ENCODE results near the gene TMEM100.
"Not testable (repeated sequence)": the region's sequence is repeated elsewhere in the genome, so short reads cannot be mapped to it uniquely, and the experiment has no call there.

TMEM100 gene

DNA sequence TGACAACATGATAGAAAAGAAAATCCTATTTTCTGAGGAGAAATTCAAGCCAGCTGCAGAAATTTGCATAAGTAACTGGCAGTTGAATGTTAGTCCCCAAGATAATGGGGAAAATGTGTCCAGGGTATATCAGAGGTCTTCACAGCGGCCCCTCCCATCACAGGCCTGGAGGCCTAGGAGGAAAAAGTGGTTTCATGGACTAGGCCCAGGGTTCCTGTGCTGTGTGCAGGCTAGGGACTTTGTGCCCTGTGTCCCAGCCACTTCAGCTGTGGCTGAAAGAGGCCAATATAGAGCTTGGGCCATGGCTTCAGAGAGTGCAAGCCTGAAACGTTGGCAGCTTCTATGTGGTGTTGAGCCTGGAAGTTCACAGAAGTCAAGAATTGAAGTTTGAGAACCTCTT, 35.6 kb downstream of the TMEM100 start:
- no peak for DNase-seq (ENCODE audit: low spot score)

DNA sequence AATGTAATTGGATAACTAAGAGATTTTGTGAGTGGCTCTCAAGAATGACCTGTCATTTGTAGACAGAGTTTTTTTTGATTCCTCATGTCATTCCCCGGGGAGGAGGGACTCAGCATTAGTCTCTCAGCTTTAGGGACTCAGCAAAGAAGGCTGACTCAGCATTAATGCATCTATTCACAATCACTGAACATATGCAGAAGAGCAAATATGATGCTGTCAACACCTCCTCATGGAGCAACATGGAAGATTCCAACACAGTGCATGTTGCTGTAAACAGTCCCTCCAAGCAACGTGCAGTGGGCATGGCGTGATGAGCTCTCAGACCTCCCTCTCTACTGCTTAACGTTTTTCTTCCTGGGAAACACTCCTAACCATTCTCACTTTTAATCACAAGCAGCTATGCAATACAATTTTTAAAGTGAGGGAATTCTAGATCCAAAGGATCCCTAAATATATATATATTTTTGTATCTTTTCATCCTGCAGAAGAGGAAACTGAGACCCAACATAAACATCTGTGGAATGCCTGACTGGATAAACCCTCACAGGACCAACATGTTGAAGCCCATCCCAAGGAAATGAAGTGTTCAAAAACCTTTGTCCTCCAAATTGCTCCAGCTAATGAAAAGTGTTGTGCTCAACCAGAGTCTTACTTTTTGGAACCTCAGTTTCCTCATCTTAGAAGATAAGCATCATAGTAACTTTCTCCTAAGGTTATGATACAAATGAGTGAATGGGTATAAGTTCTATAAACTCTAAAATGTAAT, 38.9 kb downstream of the TMEM100 start:
- DNase-seq (ENCODE audit: low spot score): no peak

DNA sequence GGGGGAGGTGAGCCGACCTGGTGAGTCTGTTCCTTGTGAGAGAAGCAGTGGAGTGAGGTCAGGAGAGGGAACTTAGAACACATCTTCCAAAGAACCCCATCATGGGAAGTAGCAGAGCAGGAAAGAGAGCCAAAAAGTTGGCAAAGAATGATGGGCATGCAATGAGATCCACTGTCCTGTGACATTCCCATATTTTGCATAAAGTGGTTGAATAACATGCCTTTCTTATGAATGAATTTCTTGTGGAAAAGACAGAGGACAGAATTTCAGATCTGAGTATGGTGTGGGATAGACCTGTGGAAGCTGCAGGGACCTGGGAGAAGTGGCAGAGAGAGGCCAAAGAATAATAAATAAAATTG, 41.3 kb downstream of the TMEM100 start:
- DNase-seq (ENCODE audit: low spot score): no peak

DNA sequence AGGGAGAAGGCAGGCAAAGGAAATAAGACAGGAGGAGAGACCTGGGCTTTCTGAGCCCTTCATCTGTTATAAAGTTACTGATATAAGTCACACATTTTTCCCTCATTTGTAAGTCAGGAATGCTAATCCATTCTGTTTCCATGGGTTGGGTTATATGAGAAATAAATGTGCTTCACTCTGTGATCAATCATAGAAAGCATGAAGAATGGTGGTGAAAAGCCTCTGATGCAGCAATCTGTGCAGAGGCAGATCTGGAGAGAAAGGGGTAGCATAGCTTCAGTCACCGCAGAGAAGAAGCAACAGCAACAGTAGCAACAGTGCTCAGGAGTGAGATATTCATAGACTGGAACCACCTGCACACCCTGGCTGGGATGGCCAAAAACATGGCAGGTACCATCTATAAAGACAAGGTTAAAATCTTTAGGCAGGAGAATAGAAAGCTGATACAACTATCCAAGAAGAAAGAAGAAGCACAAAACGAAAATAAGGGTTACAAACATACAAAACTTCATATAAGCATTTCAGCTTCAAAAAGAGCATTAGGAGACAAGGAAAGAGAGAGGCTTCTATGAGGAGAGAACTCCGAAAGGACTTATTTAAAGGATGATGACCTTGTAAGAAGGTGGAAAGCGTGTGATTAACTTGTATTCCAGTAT, 41.9 kb downstream of the TMEM100 start:
- DNase-seq (ENCODE audit: low spot score): no peak

DNA sequence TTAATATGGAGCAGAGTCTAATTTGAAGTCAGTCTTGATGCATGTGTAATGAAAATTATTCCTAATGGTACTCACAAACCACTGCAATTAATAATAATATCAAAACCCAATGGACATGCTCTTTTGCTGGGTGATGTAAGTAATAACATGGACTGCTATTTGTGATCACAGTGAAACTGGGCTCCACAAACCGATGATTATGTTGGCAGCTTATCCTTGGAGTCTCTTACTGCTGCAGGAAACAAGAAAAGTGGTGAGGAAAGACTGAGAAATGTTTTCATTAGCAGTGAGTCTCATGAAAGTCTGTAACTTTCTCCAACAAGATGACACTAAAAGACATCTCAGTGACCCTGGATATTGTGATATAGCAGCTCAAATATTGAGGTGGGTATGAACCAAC, 45.2 kb downstream of the TMEM100 start:
- DNase-seq (ENCODE audit: low spot score): no peak

DNA sequence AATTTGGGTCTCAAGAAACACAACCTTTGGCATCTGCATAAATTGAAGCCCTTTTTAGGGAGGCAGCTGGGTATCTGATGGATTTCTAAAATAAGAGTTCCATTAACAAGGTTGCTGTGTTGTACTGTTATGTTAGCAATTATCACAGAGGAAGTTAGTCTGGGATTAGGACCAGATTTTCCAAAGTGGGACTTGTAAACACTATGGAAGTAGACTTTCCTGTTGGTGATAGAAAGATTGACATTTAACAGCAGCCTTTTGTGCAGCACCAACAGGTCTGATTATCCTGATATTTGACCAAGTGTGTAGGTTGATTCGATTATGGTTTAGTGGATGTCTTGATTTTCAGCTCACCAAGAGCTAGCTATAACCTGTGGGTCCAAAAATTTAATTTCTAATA, 46.4 kb downstream of the TMEM100 start:
- no peak for DNase-seq (ENCODE audit: low spot score)

DNA sequence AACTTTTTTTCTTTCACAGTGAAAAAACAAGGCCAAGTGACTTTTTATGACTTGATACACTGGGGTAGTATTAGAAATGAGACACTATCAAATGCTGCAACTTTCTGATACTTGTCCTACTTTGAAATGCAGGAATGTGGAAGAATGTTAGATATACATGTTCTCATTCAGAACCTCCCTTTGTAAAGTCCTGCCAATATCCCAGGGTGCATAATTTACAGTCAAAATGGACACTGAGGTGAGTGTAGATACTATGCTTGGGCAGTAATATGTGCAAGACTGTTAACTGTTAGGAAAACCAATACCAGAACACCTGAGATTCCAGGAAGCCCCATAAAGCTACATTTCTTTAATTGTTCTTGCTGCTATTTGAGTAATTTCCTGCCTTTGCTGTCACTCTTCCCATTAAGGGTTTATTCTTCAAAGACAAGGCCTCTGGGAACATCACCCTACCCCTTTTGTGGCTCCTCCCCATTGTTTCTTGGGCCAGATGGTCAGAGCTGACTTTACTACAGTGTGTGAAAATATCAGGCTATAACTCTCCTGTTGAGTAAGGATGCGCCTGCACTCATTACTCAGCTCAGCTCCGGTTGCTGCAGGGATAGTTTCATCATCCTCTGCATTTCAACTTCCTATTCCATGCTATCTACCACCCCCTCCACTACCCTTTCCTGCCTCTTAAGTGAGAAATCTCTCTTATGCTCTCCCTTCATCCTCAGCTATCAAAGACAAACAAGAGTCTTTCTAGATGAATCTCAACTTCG, 48.7 kb downstream of the TMEM100 start:
- no peak for DNase-seq (ENCODE audit: low spot score)

DNA sequence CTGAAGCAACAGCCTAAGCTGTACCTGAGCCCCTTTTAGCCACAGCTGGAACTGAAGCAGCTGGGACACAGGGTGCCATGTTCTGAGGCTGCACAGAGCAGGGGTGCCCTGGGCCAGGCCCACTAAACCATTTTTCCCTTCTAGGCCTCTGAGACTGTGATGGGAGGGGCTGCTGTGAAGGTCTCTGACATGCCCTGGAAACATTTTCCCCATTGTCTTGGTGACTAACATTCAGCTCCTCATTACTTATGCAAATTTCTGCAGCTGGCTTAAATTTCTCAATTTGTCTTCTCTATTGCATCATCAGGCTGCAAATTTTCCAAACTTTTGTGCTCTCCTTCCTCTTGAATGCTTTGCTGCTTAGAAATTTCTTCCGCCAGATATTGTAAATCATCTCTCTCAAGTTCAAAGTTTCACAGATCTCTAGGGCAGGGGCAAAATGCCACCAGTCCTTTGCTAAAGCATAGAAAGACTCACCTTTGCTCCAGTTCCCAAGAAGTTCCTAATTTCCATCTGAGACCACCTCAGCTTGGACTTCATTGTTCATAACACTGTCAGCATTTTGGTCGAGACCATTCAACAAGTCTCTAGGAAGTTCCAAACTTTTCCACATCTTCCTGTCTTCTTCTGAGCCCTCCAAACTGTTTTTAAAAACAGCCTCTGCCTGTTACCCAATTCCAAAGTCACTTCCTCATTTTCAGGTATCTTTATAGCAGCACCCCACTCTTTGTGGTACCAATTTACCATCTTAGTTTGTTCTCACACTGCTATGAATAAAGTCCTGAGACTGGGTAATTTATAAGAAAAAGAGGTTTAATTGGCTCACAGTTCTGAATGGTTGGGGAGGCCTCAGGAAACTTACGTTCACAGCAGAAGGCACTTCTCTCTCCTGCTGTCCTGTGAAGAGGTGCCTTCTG, 49.8 kb downstream of the TMEM100 start:
- no peak for DNase-seq (ENCODE audit: low spot score)

DNA sequence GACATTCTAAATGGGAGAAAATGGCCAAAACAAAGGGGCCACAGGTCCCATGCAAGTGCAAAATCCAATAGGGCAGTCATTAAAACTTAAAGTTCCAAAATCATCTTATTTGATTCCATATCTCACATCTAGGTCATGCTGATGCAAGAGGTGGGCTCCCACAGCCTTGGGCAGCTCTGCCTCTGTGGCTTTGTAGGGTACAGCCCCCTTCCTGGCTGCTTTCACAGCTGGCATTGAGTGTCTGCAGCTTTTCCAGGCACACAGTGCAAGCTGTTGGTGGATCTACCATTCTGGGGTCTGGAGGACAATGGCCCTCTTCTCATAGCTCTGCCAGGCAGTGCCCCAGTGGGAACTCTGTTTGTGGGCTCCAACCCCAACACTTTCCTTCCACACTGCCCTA, 50.7 kb downstream of the TMEM100 start:
- not testable (repeated sequence) for DNase-seq (ENCODE audit: low spot score)
